Fibroblast of upper back skin (primary cell): ENCODE data around the gene SYT11.
"Not testable (repeated sequence)": the region's sequence is repeated elsewhere in the genome, so short reads cannot be mapped to it uniquely, and the experiment has no call there.

Experiments used
- DNase-seq: peaks from one replicate; pipeline ENCODE4 v3.0.0-alpha.2; 2013

SYT11 gene

DNA sequence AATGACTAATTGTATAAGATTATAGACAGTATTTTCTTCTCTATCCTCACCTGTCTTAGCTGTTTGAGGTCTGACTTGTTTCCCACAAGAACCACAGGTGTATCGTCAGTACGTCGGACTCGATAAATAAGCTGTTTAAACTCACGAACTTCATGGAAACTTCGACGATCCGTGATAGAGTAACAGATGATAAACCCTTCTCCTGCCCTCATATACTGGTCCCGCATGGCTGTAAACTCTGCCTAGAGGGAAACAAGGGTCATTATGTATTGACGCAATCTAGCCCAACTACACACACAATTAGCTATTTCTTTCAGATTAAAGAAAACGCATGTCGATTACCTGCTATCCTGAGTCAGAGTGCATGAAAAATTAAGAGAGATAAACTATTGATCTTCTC lies 44.9 kb downstream of the SYT11 start:
- DNase-seq = no peak

DNA sequence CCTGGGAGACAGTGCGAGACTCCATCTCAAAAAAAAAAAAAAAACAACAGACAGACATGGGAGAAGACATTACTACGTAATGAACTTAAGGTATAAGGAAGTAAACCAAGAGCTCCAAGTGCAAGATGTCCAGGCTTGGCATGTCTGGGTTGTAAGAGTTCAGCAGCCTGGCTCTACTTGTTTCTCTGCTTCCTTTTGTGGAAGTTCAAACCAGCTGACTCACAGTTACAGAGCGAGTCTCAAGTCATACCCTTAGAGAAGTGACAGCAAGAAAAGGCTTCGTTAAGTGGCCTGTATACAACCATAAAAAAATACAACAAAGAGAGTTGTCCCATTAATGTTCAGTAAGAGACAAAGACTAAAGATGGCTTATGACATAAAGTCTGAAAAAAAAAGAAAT lies 50.5 kb downstream of the SYT11 start:
- no peak for DNase-seq

DNA sequence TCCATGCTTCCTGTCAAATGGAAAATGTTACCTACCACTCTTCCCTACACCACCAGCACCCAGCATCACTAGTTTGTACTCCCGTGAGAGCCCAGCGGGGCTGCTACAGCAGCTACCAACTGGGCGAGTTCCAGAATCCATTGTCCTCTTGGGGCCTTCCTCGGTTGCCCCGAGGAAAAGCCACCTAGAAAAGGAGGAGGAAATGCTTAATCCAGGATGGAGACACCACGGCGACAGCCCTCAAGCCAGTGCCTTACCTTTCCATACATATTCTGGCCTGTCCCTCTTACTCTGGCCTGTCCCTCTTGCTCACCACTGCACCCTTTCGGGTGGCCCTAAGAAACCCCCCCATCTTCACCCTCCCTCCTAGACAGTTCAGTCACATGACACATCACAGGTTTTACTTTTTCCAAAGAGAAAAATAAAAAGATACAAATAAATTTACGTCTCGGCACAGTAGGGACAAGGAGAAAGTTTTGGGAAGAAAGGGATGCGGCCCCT lies 51.3 kb downstream of the SYT11 start:
- DNase-seq = no peak

DNA sequence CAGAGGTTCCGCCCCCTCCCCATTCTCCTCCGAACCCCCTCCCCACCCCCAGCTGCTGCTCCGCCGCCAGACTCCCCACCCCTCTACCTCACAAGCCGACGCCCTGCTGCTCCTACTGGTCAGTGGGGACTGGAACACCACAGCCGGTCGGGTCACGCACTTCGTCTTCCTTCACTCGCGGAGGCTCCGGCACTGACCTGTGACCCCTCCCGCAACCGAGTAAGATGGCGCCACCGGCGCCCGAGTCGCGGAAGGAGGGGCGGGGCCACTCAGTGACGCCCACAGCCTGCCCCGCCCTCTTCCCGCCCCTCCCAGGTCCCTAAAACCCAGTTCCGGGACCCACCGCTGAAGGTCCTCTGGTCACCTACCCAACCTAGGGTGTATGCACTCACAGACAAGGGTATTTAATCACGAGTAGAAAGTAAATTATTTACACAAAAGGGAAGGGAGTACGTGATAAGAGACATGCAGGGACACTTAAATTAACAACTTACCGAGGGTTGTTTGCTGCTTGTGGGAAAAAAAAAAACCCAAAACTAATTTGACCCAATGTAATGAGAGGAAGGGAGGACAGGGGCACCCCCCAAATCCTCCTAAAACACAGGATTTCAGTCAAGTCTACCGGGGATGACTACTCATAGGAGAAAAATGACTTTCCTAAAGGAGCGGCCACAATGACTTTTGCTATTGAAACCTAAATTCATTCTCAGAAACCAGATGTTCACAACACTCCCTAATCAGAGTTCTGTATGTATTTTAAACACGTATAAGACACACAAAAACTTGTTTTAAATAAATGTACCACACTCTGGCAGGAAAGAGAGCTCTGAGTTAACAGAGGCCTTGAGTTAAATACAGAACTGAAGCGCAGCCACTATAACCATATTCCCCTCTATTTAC lies 52.0 kb downstream of the SYT11 start, which contains the start of gene RIT1:
Gene RIT1 (minus strand): TSS at position 194 of the 900 bp plus-strand sequence. CDS start 588 bp downstream, outside the sequence.
- peak; percentile 75 for DNase-seq

DNA sequence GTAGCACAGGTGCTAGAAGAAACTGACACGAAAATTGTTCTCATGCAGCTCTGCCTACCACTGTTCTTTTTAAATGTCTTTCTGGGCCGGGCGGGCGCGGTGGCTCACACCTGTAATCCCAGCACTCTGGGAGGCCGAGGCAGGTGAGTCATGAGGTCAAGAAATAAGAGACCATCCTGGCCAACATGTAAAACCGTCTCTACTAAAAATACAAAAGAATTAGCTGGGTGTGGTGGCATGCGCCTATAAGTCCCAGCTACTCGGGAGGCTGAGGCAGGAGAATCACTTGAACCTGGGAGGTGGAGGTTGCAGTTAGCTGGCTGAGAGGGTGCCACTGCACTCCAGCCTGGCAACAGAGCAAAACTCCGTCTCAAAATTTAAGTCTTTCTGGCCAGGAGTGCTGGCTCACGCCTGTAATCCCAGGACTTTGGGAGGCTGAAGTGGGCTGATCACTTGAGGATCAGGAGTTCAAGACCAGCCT lies 52.7 kb downstream of the SYT11 start:
- no peak for DNase-seq

DNA sequence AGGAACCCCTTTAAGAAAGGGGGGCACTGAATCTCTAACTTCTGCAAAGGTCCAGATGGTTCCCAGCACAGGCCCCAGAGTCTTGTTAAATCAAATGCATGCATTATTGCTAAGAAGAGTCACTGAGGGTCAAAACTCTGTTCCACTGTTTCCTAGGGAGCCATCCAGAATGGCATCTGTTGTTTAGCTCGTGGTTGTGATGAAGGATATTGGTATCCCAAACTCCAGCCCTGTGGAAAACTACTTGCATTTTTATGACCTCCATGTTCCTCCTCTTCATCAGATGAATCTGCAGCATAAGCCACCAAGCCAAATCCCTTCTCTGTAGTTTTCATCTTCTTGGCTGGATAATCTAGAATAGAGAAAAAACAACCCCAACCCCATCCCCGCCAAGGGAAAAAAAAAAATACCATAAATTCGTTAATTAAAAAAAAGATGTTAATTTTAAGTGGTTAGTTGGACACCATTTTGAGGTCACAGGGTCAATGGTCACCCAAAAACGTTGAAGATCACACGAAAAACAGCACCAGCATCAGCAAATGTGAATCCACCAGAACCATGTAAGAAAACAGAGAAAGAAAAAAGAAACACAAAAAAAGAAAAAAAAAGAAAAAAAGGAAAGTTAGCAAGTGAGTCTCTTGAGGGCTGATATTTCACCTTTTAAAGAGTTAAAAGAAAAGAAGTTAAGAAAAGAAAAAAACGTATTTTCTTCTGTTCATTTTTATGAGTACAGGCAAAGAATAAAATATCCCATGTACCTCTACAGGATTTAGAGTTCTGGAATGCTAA lies 54.8 kb downstream of the SYT11 start:
- DNase-seq = peak; percentile 52

DNA sequence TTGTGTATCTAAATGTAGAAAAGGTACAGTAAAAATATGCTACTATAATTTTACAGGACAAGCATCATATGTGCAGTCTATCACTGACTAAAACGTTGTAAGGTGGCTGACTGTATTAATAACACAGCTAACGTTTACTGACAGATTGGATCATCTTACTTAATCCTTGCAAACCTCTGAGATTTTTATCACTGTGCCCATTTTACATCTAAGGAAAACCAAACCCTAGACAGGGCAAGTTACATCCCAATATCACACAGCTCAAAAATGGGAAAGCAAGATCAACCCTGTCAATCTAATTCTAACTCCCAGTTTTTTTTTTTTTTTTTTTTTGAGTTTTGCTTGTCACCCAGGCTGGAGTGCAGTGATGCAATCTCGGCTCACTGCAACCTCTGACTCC lies 59.3 kb downstream of the SYT11 start:
- no peak for DNase-seq

DNA sequence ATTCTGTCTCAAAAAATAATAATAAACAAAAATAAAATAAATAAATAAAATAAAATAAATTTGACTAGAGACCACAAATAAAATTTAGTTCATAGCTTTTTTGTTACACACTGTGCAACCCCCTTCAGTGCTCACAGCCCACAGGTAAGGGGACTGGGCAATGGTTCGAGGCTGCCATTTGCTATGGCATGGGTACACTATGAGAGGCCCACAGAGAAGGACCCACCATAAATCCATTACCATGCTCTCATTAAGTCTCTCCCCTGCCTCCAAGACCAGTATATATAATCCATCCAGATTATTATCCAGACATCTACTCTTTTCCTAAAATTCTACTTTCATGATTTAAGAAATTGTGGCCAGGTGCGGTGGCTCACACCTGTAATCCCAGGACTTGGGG lies 60.4 kb downstream of the SYT11 start:
- DNase-seq = no peak

DNA sequence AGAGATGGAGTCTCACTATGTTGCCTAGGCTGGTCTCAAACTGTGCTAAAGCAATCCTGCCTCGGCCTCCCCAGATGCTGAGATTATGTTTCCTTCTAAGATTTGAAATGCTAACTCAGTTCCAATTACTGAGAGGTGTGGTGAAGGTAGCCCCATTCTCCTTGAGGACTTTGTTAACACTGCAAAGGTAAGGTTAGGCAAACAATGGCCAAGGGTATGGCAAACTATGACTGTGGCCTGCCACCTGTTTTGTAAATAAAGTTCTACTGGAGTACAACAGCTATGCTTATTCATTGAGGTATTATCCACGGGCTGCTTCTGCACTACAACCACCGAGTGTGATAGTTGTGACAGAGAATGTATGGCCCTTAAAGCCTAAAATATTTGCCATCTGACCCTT lies 61.4 kb downstream of the SYT11 start:
- DNase-seq = no peak

DNA sequence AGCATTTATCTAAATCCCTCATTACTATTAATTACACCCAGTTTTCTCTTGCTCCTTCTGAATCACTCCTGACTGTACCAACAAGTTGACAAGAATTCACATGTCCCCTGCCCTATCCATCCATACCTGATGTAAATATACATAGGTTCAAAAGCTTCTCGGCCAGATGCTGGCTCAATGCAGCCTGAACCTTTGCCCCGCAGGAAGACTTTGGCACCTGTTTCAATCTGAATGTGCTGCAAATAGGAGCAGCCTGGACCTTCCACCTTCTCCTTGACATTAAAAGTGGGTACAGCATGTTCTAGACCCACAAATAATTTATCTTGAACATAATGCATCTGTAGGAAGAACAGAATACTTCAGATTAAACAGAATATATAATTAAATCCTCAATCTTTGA lies 66.1 kb downstream of the SYT11 start:
- no peak for DNase-seq

DNA sequence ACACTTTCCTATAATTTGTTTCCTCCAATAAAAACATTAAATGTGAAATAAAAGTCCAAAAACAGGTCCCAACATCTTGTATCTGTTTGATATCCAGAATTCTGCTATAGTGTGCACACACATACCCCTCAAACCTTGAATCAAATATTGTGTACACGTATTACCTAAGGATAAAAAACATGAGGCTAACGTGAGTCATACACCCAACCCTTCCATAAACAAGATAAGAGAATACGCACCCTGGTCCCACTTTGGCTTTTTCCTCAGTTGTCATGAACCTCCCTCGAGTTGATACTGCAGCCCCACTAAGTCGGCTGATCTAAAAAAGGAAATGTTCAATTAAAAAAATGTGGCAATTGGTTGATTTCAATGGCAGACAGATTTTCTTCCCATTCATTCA lies 69.7 kb downstream of the SYT11 start:
- DNase-seq = no peak

DNA sequence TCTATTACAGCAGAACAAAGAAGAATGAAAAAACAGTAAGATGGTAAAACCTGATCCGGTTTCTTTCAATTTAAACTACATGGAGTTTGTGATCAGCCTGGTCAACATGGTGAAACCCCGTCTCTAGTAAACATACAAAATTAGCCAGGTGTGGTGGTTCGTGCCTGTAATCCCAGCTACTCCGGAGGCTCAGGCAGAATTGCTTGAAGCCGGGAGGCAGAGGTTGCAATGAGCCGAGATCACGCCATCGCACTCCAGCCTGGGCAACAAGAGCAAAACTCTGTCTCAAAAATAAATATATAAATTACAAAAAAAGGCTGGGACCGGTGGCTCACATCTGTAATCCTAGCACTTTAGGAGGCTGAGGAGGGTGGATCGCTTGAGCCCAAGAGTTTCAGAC lies 71.4 kb downstream of the SYT11 start:
- DNase-seq = not testable (repeated sequence)

DNA sequence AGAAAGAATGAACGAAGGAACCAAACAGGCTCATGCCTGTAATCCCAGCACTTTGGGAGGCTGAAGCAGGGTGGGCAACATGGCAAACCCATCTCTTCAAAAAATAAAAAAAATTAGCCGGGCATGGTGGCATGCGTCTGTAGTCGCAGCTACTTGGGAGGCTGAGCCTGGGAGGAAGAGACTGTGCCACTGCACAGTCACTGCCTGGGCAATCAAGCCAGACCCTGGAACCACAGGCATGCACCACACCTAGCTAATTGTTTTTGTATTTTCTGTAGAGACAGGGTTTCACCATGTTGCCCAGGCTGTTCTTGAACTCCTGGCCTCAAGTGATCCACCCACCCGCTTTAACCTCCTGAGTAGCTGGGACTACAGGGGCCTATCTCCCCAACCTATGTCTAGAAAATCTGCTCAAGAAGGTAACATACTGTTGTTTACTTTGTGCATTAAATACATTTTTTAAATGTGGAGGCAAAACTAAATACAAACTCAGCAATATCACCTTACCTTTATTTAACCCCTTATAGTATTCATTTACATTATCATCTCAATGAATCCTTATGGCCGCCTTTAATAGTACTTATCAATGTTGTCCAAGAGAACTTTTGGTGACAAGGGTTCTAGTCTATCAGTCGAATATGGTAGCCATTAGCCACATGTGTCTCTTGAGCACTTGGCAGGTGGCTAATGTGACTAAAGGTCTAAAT lies 72.1 kb downstream of the SYT11 start:
- DNase-seq = no peak

DNA sequence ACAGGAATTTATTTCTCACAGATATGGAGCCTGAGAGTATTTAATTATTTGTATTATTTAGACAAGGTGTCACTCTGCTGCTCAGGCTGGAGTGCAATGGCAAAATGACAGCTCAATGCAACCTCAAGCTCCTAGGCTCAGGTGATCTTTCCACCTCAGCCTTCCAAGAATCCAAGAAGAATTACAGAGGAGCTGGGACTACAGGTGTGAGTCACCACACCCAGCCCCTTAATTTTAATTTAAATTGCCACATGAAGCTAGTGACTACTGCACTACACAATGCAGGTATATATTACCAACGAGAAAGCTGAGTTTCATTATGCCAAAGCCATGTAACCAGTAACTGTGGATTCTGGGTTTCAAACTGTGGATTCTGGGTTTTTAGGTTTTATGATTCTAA lies 72.7 kb downstream of the SYT11 start:
- DNase-seq = no peak

DNA sequence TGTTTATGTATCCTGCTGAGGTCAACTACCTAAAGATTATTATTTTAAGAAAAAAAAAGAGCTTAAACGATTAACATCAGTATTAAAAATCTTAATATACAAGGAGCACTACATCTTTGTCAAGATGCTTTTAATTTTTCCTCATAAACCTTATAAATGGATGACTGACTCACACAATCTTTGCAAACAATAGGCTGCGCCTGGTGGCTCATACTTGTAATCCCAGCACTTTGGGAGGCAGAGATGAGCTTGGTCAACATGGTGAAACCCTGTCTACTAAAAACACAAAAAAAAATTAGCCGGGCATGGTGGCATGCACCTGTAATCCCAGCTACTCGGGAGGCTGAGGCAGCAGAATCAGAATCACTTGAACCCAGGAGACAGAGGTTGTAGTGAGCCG lies 73.1 kb downstream of the SYT11 start:
- no peak for DNase-seq

DNA sequence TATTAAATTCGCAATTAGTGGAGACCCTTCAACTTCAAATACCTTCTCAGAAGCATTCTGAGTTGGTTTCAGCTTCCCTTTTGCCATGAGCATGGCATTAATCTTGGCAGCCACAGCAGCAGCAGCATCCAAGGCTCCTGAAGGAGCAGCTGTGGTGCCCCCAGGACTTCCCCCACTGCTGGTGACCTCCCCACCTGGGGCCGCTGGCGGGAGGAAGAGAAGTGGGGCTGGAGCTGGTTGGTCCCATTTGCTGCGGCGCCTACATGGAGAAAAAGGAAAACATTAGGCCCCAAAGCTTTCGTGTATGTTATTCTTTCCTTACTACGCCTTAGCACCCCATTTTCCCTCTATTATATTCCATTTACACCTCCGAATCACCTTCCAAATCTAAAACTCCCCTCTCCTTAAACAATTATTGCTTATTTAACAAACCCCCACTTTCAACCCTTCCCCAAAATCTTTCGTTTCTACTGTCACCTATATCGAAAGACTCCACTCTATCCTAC lies 74.3 kb downstream of the SYT11 start:
- no peak for DNase-seq

DNA sequence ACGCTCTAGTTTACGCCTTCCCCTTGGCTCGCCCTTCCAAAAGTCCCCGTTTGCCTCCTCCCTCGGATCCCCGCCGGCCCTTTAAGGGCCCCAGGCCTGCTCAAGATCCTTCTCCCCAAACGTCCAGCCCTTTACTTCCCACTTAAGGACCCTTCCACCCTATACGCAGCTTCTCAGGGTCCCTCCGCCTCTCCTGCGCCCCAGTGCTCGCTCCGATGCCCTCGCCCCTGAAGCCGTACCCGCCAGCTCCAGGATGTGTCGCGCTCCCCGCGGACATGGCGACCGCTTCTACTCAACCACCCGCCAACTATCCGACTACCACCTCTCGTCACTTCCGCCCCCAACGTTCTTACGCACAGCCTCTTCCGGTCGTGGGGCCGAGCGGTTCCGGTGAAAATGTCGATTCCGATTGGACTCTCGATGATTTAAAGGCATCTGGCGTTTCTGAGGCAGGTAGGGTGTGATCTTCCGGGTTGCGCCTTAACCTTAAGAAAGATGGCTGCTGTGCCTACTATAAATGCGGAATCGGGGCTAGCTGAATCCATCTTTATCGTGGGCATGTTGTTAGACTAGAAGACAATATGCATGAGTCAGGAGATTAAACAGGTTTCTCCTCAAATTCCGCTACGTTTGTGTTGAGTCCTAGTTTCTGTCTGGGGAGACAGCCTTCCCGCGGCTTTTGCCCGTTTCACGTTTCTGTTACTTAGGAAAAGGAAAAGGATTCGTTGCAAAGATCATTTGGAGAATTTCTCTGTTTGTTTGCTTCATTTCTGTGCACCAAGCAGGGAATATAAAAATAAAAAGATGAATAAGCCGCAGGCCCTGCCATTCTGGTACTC lies 74.9 kb downstream of the SYT11 start, which contains the start of gene KHDC4:
Gene KHDC4 (minus strand): TSS at position 317 of the 839 bp plus-strand sequence. CDS start 40 bp downstream, at position 277.
- DNase-seq = peak; percentile 99
